ENCODE data around the gene FOXP1. TPM values are rescaled to one million over a fixed set of nuclear protein-coding genes. Genes with fewer than 3 reads are reported as not detected.
A peak's percentile ranks its signal among the peaks of the same experiment; 100 is the strongest.

FOXP1 gene
- total RNA-seq, 1 donor: 55.7 TPM

DNA sequence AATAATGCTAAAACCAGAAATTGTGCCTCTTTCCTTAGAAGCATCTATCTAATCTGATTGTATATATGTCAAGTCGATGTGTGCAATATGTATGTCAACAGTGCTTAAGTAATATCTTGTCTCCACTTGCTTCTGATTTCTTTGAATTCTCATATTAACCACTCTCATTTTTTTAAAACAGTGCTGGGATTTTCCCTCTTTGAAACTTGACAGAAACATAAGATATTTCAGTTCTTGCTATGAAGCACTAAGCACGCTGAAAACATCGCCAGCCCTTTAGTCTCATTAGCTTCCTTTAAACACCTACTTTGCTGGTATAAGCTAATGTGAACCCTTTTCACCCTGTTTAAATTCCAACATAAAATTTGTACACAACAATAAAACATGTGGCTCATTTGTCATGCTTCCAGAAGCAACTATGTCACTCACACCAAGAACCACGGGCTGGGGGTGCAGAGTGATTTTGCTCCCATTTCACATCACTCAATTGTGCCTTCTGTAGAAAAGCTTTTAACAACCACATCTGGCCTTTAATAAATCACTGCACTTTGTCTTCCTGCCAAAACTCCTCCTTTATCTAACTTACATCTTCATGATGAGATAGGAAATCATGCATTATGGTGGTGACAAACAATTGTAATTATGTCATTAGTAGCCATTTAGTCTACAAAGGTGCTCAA, 185.2 kb downstream of the FOXP1 start:
- no peak overlapping the region for H3K4me3 ChIP-seq (ENCODE audit: low read depth, low read length)
- no peak for DNase-seq (ENCODE audit: low read depth)
- no peak for TF ChIP-seq CTCF (IDR thresholded peaks at IDR 0.05; ENCODE audit: insufficient read depth, low read depth, low read length)

GRCh38 chr3:71397726-71398125, 185.8 kb downstream of the FOXP1 start:
- no peak overlapping the region for H3K4me3 ChIP-seq (ENCODE audit: low read depth, low read length)
- no peak for TF ChIP-seq CTCF (IDR thresholded peaks at IDR 0.05; ENCODE audit: insufficient read depth, low read depth, low read length)
- DNase-seq (ENCODE audit: low read depth): no peak

DNA sequence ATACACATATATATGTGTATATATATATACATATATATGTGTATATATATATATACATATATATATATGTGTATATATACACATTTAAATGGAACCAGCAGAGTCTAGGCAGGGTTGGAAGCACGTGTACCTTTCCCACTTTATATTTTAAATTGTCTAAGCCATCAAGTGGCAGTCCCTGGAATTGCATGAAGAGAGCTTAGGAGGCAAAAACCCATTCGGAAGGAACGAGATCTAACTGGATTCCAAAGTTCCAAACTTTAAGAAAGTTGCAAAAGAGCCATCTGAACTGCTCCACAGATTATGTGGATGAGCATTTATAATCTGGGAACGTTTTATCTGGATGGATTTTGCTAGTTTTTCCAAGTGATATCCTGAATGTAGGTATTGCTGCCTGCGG, 186.5 kb downstream of the FOXP1 start:
- no peak overlapping the region for H3K4me3 ChIP-seq (ENCODE audit: low read depth, low read length)
- TF ChIP-seq CTCF (IDR thresholded peaks at IDR 0.05; ENCODE audit: insufficient read depth, low read depth, low read length): peak; percentile 60
- DNase-seq (ENCODE audit: low read depth): peak; percentile 38

- DNase-seq (ENCODE audit: low read depth): peak; percentile 55
- no peak overlapping the region for H3K4me3 ChIP-seq (ENCODE audit: low read depth, low read length)
- no peak for TF ChIP-seq CTCF (IDR thresholded peaks at IDR 0.05; ENCODE audit: insufficient read depth, low read depth, low read length)
These were observed 187.4 kb downstream of the FOXP1 start for GRCh38 chr3:71395927-71396695.

DNA sequence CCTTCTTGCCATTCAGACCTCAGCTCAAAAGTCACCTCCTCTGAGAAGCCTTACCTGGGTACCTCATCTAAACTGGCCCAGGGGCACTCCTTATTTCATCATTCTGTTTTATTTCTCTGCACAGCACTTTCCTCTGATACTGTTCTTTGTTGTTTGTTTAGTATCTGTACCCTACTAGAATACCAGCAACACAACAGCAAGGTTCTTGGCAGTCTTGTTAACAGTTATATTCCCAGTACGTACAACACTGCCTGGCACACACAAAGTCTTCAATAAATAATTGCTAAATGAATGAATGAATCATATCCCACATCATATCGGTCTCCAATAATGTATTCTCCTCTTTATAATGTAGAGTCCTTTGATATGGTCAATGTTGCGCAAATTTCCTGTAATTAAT, 188.1 kb downstream of the FOXP1 start:
- H3K4me3 ChIP-seq (ENCODE audit: low read depth, low read length): no peak overlapping the region
- TF ChIP-seq CTCF (IDR thresholded peaks at IDR 0.05; ENCODE audit: insufficient read depth, low read depth, low read length): no peak
- no peak for DNase-seq (ENCODE audit: low read depth)

GRCh38 chr3:71393745-71394144, 189.8 kb downstream of the FOXP1 start:
- H3K4me3 ChIP-seq (ENCODE audit: low read depth, low read length): no peak overlapping the region
- DNase-seq (ENCODE audit: low read depth): no peak
- no peak for TF ChIP-seq CTCF (IDR thresholded peaks at IDR 0.05; ENCODE audit: insufficient read depth, low read depth, low read length)
